H9 (cell line): ENCODE data around the gene GPR108. TPM values are rescaled to one million over a fixed set of nuclear protein-coding genes. Genes with fewer than 3 reads are reported as not detected.

Experiments used
- DNase-seq: peaks from one replicate; pipeline ENCODE4 v3.0.0-alpha.2; 2017
- H2AFZ ChIP-seq: one replicate; pipeline ENCODE4 v1.6.1; 2013; ENCODE audit warnings: mild to moderate bottlenecking, low read length, control low read depth, moderate library complexity
- H2AK5ac ChIP-seq: 2 replicates; pipeline ENCODE4 v1.6.1; 2013; ENCODE audit warnings: low read length, control low read depth, mixed read lengths; ENCODE audit not compliant: insufficient read length
- H2BK120ac ChIP-seq: one replicate; pipeline ENCODE4 v1.6.1; 2013; ENCODE audit warnings: low read depth, mild to moderate bottlenecking, low read length, control low read depth, inconsistent platforms; ENCODE audit not compliant: poor library complexity, severe bottlenecking
- H2BK12ac ChIP-seq: 2 replicates; pipeline ENCODE4 v1.6.1; 2013; ENCODE audit warnings: low read length, control low read depth, mixed read lengths, low read depth; ENCODE audit not compliant: insufficient read length
- H2BK15ac ChIP-seq: 2 replicates; pipeline ENCODE4 v1.6.1; 2013; ENCODE audit warnings: low read depth, low read length, control low read depth
- H2BK20ac ChIP-seq: one replicate; pipeline ENCODE4 v1.6.1; 2013; ENCODE audit warnings: low read depth, mild to moderate bottlenecking, low read length, control low read depth, inconsistent platforms; ENCODE audit not compliant: poor library complexity, severe bottlenecking
- H2BK5ac ChIP-seq: 2 replicates; pipeline ENCODE4 v1.6.1; 2013; ENCODE audit warnings: low read length, control low read depth, mixed read lengths; ENCODE audit not compliant: insufficient read length
- H3K14ac ChIP-seq: 2 replicates; pipeline ENCODE4 v1.6.1; 2013; ENCODE audit warnings: low read length, control low read depth; ENCODE audit not compliant: insufficient read depth
- H3K18ac ChIP-seq: 2 replicates; pipeline ENCODE4 v1.6.1; 2013; ENCODE audit warnings: low read depth, mild to moderate bottlenecking, mixed read lengths, low read length, control low read depth; ENCODE audit not compliant: insufficient read length
- H3K23ac ChIP-seq: 2 replicates; pipeline ENCODE4 v1.6.1; 2013; ENCODE audit warnings: low read length, control low read depth, mixed read lengths, low read depth; ENCODE audit not compliant: insufficient read length
- H3K23me2 ChIP-seq: 2 replicates; pipeline ENCODE4 v1.6.1; 2013; ENCODE audit warnings: low read depth, mild to moderate bottlenecking, mixed read lengths, low read length, control low read depth; ENCODE audit not compliant: insufficient read length, poor library complexity, severe bottlenecking
- H3K27ac ChIP-seq: 2 replicates; pipeline ENCODE4 v1.5.1; 2013; ENCODE audit warnings: low read length, control low read depth, mixed read lengths, low read depth; ENCODE audit not compliant: insufficient read length
- H3K27me3 ChIP-seq: 2 replicates; pipeline ENCODE4 v1.6.1; 2013; ENCODE audit warnings: low read length, control low read depth, inconsistent platforms; ENCODE audit not compliant: insufficient read depth
- H3K4ac ChIP-seq: 2 replicates; pipeline ENCODE4 v1.6.1; 2013; ENCODE audit warnings: low read depth, mild to moderate bottlenecking, control low read depth, inconsistent platforms, low read length, moderate library complexity
- H3K4me1 ChIP-seq: 2 replicates; pipeline ENCODE4 v1.6.1; 2013; ENCODE audit warnings: low read length, control low read depth, inconsistent platforms; ENCODE audit not compliant: insufficient read depth
- H3K4me2 ChIP-seq: 2 replicates; pipeline ENCODE4 v1.6.1; 2013; ENCODE audit warnings: low read length, control low read depth, mixed read lengths; ENCODE audit not compliant: insufficient read length, insufficient read depth
- H3K56ac ChIP-seq: 2 replicates; pipeline ENCODE4 v1.6.1; 2013; ENCODE audit warnings: low read depth, mild to moderate bottlenecking, mixed read lengths, low read length, control low read depth; ENCODE audit not compliant: insufficient read length
- H3K79me1 ChIP-seq: 2 replicates; pipeline ENCODE4 v1.6.1; 2013; ENCODE audit warnings: low read depth, mild to moderate bottlenecking, moderate library complexity, low read length, control low read depth, inconsistent platforms; ENCODE audit not compliant: insufficient read depth, poor library complexity, severe bottlenecking
- H3K79me2 ChIP-seq: 2 replicates; pipeline ENCODE4 v1.6.1; 2013; ENCODE audit warnings: low read length, control low read depth, inconsistent platforms; ENCODE audit not compliant: insufficient read depth
- H3K9ac ChIP-seq: 2 replicates; pipeline ENCODE4 v1.6.1; 2013; ENCODE audit warnings: low read length, control low read depth, mixed read lengths; ENCODE audit not compliant: insufficient read length; ENCODE audit errors: extremely low read depth
- H3K9me3 ChIP-seq: one replicate; pipeline ENCODE4 v1.6.1; 2013; ENCODE audit warnings: low read depth, low read length, inconsistent platforms; ENCODE audit not compliant: control insufficient read depth
- H3T11ph ChIP-seq: one replicate; pipeline ENCODE4 v1.6.1; 2013; ENCODE audit warnings: mild to moderate bottlenecking, low read length, control low read depth, inconsistent platforms
- H4K20me1 ChIP-seq: one replicate; pipeline ENCODE4 v1.6.1; 2013; ENCODE audit not compliant: control insufficient read depth, insufficient read length, insufficient read depth
- H4K5ac ChIP-seq: 2 replicates; pipeline ENCODE4 v1.6.1; 2013; ENCODE audit warnings: low read depth, mild to moderate bottlenecking, mixed read lengths, low read length, control low read depth; ENCODE audit not compliant: insufficient read length
- H4K8ac ChIP-seq: replicated peaks from 2 replicates; pipeline ENCODE4 v1.6.1; 2013; ENCODE audit warnings: low read length, control low read depth, mixed read lengths, low read depth; ENCODE audit not compliant: insufficient read length
- H4K91ac ChIP-seq: 2 replicates; pipeline ENCODE4 v1.6.1; 2013; ENCODE audit warnings: low read depth, mild to moderate bottlenecking, moderate library complexity, mixed read lengths, low read length, control low read depth; ENCODE audit not compliant: insufficient read length
- H3K27ac Mint-ChIP-seq, 3 experiments: 2 replicates in 2 of 3; 3 replicates in 1 of 3; pipeline ENCODE4 v1.8.0; 2020 to 2021; ENCODE audit warnings: mixed read lengths in 3 of 3, mild to moderate bottlenecking in 1 of 3, moderate library complexity in 1 of 3
- H3K27me3 Mint-ChIP-seq: 2 replicates; pipeline ENCODE4 v1.8.0; 2021; ENCODE audit warnings: low read depth, mild to moderate bottlenecking, moderate library complexity, mixed read lengths
- H3K36me3 Mint-ChIP-seq, 3 experiments: 2 replicates in 2 of 3; 3 replicates in 1 of 3; pipeline ENCODE4 v1.8.0; 2020 to 2021; ENCODE audit warnings: low read depth in 3 of 3, mixed read lengths in 3 of 3; ENCODE audit not compliant: insufficient read depth in 1 of 3
- H3K4me1 Mint-ChIP-seq, 2 experiments: 2 replicates each; pipeline ENCODE4 v1.8.0; 2020; ENCODE audit warnings: mixed read lengths in 2 of 2
- H3K4me3 Mint-ChIP-seq, 2 experiments: 2 replicates in 1 of 2; 3 replicates in 1 of 2; pipeline ENCODE4 v1.8.0; 2020 to 2021; ENCODE audit warnings: mild to moderate bottlenecking in 2 of 2, mixed read lengths in 2 of 2, moderate library complexity in 1 of 2
- H3K9me3 Mint-ChIP-seq, 2 experiments: 2 replicates in 1 of 2; 3 replicates in 1 of 2; pipeline ENCODE4 v1.8.0; 2020; ENCODE audit warnings: mild to moderate bottlenecking in 2 of 2, mixed read lengths in 2 of 2, moderate library complexity in 1 of 2
- CTCF ChIP-seq: fragments of 200-600 bp; sonication (generic); conservative IDR thresholded peaks from 3 replicates; pipeline ENCODE4 v1.8.0; 2021; ENCODE audit warnings: antibody characterized with exemption, mild to moderate bottlenecking
- WGBS: extraction: QIAGEN DNeasy Blood & Tissue Kit; methylation state at CpG from one replicate; pipeline ENCODE4 v1.1.7; 2013; ENCODE audit warnings: missing lambda C conversion rate, low lambda C conversion rate, mixed read lengths; ENCODE audit not compliant: insufficient read length; ENCODE audit errors: extremely low coverage; 5-methylcytosine and 5-hydroxymethylcytosine counted together
- total RNA-seq: library from RNA; stranded (reverse); gene quantifications from 2 replicates; pipeline ENCODE4 v1.2.1, GENCODE V29; 2021

Gene GPR108
- total RNA-seq, 1 experiment from 2014 or later = 38.2 TPM

DNA sequence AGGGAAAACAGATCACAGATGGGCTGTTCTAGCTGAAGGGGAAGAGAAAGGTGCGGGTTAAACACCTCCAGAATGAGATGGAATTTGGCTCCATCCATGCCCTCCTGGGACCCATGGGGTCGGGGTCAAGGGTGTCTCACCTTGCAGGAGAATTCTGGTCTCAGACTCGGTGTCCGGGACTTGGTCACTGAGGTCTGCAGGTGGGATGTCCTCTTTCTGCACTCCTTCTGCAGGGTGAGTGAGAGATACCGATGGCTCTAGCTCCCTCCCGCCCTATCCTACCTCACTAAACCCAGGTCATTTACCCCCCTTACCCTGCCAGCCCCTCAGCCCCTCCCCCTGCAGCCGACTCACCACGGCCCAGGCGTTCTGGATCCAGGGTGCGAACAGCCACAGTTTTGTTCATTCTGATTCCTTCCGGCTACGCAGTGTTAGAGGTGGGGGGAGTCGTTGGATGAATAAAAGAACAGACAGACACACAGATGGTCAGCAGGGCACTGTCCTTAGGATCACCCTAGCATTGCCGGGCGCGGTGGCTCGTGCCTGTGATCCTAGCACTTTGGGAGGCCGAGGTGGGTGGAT, 41.0 kb downstream of the GPR108 start:
- H3T11ph ChIP-seq = no peak overlapping the region
- no peak overlapping the region for H3K4ac ChIP-seq
- no peak overlapping the region for H2BK20ac ChIP-seq
- no peak overlapping the region for H3K18ac ChIP-seq
- no peaks in the 10 kb centered on the region for H3K23me2 ChIP-seq
- no peak overlapping the region for H2BK120ac ChIP-seq
- no peak overlapping the region for H2BK12ac ChIP-seq
- Mint-ChIP-seq H3K27me3 (no peaks in the 10 kb centered on the region; the same call in 1 of the 2 replicates), H3K9me3 (peaks cover 5 to 53% of the 10 kb centered on the region in 2 experiments; a peak in 3 of 5 replicates), H3K4me1 (peaks cover 1% of the 10 kb centered on the region in 2 experiments; a peak in 1 of 4 replicates), H3K4me3 (peak overlapping the region in 1 of 2 experiments; percentile 14; a peak in 1 of 5 replicates), H3K36me3 (peaks cover 0 to 4% (median 0%) of the 10 kb centered on the region in 3 experiments; a peak in 4 of 7 replicates), H3K27ac (no peak overlapping the region)
- H3K27me3 ChIP-seq = no peaks in the 10 kb centered on the region
- no peak overlapping the region for H4K8ac ChIP-seq
- no peaks in the 10 kb centered on the region for H3K4me1 ChIP-seq
- no peak overlapping the region for H2AFZ ChIP-seq
- H3K4me2 ChIP-seq = no peak overlapping the region
- no peak overlapping the region for H2BK5ac ChIP-seq
- no peak overlapping the region for H3K9ac ChIP-seq
- H3K9me3 ChIP-seq = no peaks in the 10 kb centered on the region
- no peak overlapping the region for H4K91ac ChIP-seq
- DNase-seq = no peak
- H3K27ac ChIP-seq = no peak overlapping the region
- no peak overlapping the region for H2AK5ac ChIP-seq
- no peak overlapping the region for H3K14ac ChIP-seq
- H3K79me1 ChIP-seq = no peaks in the 10 kb centered on the region
- H2BK15ac ChIP-seq = no peak overlapping the region
- no peak overlapping the region for H4K5ac ChIP-seq
- no peaks in the 10 kb centered on the region for H3K79me2 ChIP-seq
- H3K23ac ChIP-seq = no peak overlapping the region
- no CpG with 5 or more reads among the region's 18 CpGs for WGBS
- H4K20me1 ChIP-seq = no peaks in the 10 kb centered on the region
- TF ChIP-seq CTCF = no peak
- H3K56ac ChIP-seq = no peak overlapping the region
